ENCODE measurements around the gene LMX1B.

GRCh38 chr9:126615791-126616447 lies 2.2 kb downstream of the LMX1B start:
- no peak for TF ChIP-seq ARNTL (CRISPR knock-in tag; IDR thresholded peaks at IDR 0.05; ENCODE audit: borderline replicate concordance, low read depth)
- no peak for TF ChIP-seq SNAI2 (CRISPR knock-in tag; IDR thresholded peaks at IDR 0.05)
- no peak for TF ChIP-seq ESRRG (CRISPR knock-in tag; IDR thresholded peaks at IDR 0.05)
- no peak for TF ChIP-seq RARB (CRISPR knock-in tag; IDR thresholded peaks at IDR 0.05)
- no peak for TF ChIP-seq ISL1 (CRISPR knock-in tag; IDR thresholded peaks at IDR 0.05)
- no peak for TF ChIP-seq TOX (CRISPR knock-in tag; IDR thresholded peaks at IDR 0.05; ENCODE audit: borderline replicate concordance)
- TF ChIP-seq ZNF565 (CRISPR knock-in tag; conservative IDR thresholded peaks at IDR 0.05; ENCODE audit: low read depth), result no peak
- TF ChIP-seq ZFP30 (CRISPR knock-in tag; IDR thresholded peaks at IDR 0.05), result no peak
- no peak for TF ChIP-seq CSRNP3 (CRISPR knock-in tag; IDR thresholded peaks at IDR 0.05)
- no peak for TF ChIP-seq ZNF8 (CRISPR knock-in tag; IDR thresholded peaks at IDR 0.05)

Measured in SK-N-SH treated with all-trans-retinoic acid at 6 μM for 48 hours (cell line).